ENCODE results near the gene SLC9A3. TPM values are rescaled to one million over a fixed set of nuclear protein-coding genes. Genes with fewer than 3 reads are reported as not detected.
A peak's percentile ranks its signal among the peaks of the same experiment; 100 is the strongest.

Gene SLC9A3
- total and polyA plus RNA-seq, 2 of the 13 experiments (the other 11 are each of a cell fraction or from before 2014, with no cell fraction given) = 1.5 to 1.8 TPM

GRCh38 chr5:472656-473550 is 51.3 kb downstream of the SLC9A3 start (continued):
- TF ChIP-seq FOXP1 (IDR thresholded peaks at IDR 0.05) = no peak
- TF ChIP-seq FOXP1 (CRISPR knock-in tag; IDR thresholded peaks at IDR 0.05) = no peak
- peak; percentile 87; the same call in 1 of the 2 replicates for TF ChIP-seq ZNF343 (CRISPR knock-in tag; IDR thresholded peaks at IDR 0.05)
- peak; percentile 90 for TF ChIP-seq ZNF329 (CRISPR knock-in tag; IDR thresholded peaks at IDR 0.05; ENCODE audit: low read depth)
- TF ChIP-seq TBX3 (IDR thresholded peaks at IDR 0.05; ENCODE audit: borderline replicate concordance) = no peak
- TF ChIP-seq, protein P1, sequence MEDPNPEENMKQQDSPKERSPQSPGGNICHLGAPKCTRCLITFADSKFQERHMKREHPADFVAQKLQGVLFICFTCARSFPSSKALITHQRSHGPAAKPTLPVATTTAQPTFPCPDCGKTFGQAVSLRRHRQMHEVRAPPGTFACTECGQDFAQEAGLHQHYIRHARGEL (CRISPR knock-in tag; IDR thresholded peaks at IDR 0.05) = peak; percentile 46; the same call in 1 of the 2 replicates
- no peak; the same call in 1 of the 2 replicates for TF ChIP-seq NAIF1 (CRISPR knock-in tag; IDR thresholded peaks at IDR 0.05; ENCODE audit: borderline replicate concordance)
- TF ChIP-seq HES4 (CRISPR knock-in tag; IDR thresholded peaks at IDR 0.05; ENCODE audit: borderline replicate concordance) = peak; percentile 99
- peak; percentile 82; the same call in 1 of the 2 replicates for TF ChIP-seq MYC (CRISPR knock-in tag; IDR thresholded peaks at IDR 0.05; ENCODE audit: borderline replicate concordance)
- TF ChIP-seq, protein P2, sequence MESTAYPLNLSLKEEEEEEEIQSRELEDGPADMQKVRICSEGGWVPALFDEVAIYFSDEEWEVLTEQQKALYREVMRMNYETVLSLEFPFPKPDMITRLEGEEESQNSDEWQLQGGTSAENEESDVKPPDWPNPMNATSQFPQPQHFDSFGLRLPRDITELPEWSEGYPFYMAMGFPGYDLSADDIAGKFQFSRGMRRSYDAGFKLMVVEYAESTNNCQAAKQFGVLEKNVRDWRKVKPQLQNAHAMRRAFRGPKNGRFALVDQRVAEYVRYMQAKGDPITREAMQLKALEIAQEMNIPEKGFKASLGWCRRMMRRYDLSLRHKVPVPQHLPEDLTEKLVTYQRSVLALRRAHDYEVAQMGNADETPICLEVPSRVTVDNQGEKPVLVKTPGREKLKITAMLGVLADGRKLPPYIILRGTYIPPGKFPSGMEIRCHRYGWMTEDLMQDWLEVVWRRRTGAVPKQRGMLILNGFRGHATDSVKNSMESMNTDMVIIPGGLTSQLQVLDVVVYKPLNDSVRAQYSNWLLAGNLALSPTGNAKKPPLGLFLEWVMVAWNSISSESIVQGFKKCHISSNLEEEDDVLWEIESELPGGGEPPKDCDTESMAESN (CRISPR knock-in tag; conservative IDR thresholded peaks at IDR 0.05) = peak; percentile 92; the same call in 1 of the 2 replicates
- TF ChIP-seq, protein P3, sequence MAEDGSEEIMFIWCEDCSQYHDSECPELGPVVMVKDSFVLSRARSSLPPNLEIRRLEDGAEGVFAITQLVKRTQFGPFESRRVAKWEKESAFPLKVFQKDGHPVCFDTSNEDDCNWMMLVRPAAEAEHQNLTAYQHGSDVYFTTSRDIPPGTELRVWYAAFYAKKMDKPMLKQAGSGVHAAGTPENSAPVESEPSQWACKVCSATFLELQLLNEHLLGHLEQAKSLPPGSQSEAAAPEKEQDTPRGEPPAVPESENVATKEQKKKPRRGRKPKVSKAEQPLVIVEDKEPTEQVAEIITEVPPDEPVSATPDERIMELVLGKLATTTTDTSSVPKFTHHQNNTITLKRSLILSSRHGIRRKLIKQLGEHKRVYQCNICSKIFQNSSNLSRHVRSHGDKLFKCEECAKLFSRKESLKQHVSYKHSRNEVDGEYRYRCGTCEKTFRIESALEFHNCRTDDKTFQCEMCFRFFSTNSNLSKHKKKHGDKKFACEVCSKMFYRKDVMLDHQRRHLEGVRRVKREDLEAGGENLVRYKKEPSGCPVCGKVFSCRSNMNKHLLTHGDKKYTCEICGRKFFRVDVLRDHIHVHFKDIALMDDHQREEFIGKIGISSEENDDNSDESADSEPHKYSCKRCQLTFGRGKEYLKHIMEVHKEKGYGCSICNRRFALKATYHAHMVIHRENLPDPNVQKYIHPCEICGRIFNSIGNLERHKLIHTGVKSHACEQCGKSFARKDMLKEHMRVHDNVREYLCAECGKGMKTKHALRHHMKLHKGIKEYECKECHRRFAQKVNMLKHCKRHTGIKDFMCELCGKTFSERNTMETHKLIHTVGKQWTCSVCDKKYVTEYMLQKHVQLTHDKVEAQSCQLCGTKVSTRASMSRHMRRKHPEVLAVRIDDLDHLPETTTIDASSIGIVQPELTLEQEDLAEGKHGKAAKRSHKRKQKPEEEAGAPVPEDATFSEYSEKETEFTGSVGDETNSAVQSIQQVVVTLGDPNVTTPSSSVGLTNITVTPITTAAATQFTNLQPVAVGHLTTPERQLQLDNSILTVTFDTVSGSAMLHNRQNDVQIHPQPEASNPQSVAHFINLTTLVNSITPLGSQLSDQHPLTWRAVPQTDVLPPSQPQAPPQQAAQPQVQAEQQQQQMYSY (CRISPR knock-in tag; IDR thresholded peaks at IDR 0.05) = peak; percentile 84
- no peak; the same call in 1 of the 2 replicates for TF ChIP-seq ARID3A (IDR thresholded peaks at IDR 0.05; ENCODE audit: low read depth, low read length)
- TF ChIP-seq FOXA1 (IDR thresholded peaks at IDR 0.05) = no peak
- TF ChIP-seq FOXA1 (CRISPR knock-in tag; IDR thresholded peaks at IDR 0.05) = peak; percentile 32; the same call in 1 of the 2 replicates
- TF ChIP-seq ZNF274 (CRISPR knock-in tag; IDR thresholded peaks at IDR 0.05) = peak; percentile 96; the same call in 1 of the 2 replicates
- TF ChIP-seq REL (CRISPR knock-in tag; conservative IDR thresholded peaks at IDR 0.05) = peak; percentile 94; the same call in 1 of the 2 replicates
- TF ChIP-seq CHCHD3 (CRISPR knock-in tag; IDR thresholded peaks at IDR 0.05) = peak; percentile 98
- TF ChIP-seq SP2 (CRISPR knock-in tag; IDR thresholded peaks at IDR 0.05) = no peak
- TF ChIP-seq SOX5 (CRISPR knock-in tag; IDR thresholded peaks at IDR 0.05; ENCODE audit: borderline replicate concordance) = no peak
- peak; percentile 95 for TF ChIP-seq ZBTB14 (CRISPR knock-in tag; IDR thresholded peaks at IDR 0.05)
- TF ChIP-seq ATF7-NPFF (CRISPR knock-in tag; IDR thresholded peaks at IDR 0.05; ENCODE audit: low read depth) = peak; percentile 100

Data from HepG2 (cell line).